ENCODE data around the gene SLC17A2. TPM values are rescaled to one million over a fixed set of nuclear protein-coding genes. Genes with fewer than 3 reads are reported as not detected.
A peak's percentile ranks its signal among the peaks of the same experiment; 100 is the strongest.

Gene SLC17A2
- total and polyA plus RNA-seq, 2 of the 13 experiments (the other 11 are each of a cell fraction or from before 2014, with no cell fraction given) = 11.2 to 32.4 TPM

GRCh38 chr6:25962149-25963127, 31.9 kb upstream of the SLC17A2 start, which contains the start of gene TRIM38 (continued):
- no peak for TF ChIP-seq ZNF121 (CRISPR knock-in tag; IDR thresholded peaks at IDR 0.05)
- TF ChIP-seq PRPF4 (IDR thresholded peaks at IDR 0.05; ENCODE audit: low read depth, low read length, poor library complexity, severe bottlenecking) = no peak
- no peak for TF ChIP-seq MLLT10 (CRISPR knock-in tag; IDR thresholded peaks at IDR 0.05)
- no peak for TF ChIP-seq HOXA3 (CRISPR knock-in tag; IDR thresholded peaks at IDR 0.05)
- TF ChIP-seq ZSCAN30 (CRISPR knock-in tag; IDR thresholded peaks at IDR 0.05) = no peak
- TF ChIP-seq ZFAT (CRISPR knock-in tag; conservative IDR thresholded peaks at IDR 0.05) = no peak
- no peak for TF ChIP-seq KDM3A (CRISPR knock-in tag; IDR thresholded peaks at IDR 0.05; ENCODE audit: low read depth)
- TF ChIP-seq MZF1 (CRISPR knock-in tag; IDR thresholded peaks at IDR 0.05; ENCODE audit: borderline replicate concordance) = no peak
- TF ChIP-seq KLF6 (CRISPR knock-in tag; IDR thresholded peaks at IDR 0.05) = 0 out of 2 replicates have a peak, but pooled peaks have one; percentile 24
- TF ChIP-seq MATR3 (CRISPR knock-in tag; IDR thresholded peaks at IDR 0.05) = no peak
- no peak for TF ChIP-seq ATF5 (CRISPR knock-in tag; IDR thresholded peaks at IDR 0.05; ENCODE audit: low read depth)
- no peak for TF ChIP-seq GATA4 (IDR thresholded peaks at IDR 0.05; ENCODE audit: borderline replicate concordance, low read depth)
- no peak for TF ChIP-seq EZH2 (conservative IDR thresholded peaks at IDR 0.05; ENCODE audit: low read depth, low read length)
- no peak; the same call in 1 of the 2 replicates for TF ChIP-seq NFIC (IDR thresholded peaks at IDR 0.05; ENCODE audit: low read length)
- TF ChIP-seq ZNF549 (CRISPR knock-in tag; IDR thresholded peaks at IDR 0.05) = no peak
- no peak for TF ChIP-seq ZFP62 (CRISPR knock-in tag; IDR thresholded peaks at IDR 0.05)
- no peak for TF ChIP-seq NFKB2 (CRISPR knock-in tag; IDR thresholded peaks at IDR 0.05; ENCODE audit: borderline replicate concordance)
- TF ChIP-seq SMAD9 (CRISPR knock-in tag; IDR thresholded peaks at IDR 0.05) = 0 out of 2 replicates have a peak, but pooled peaks have one; percentile 80
- peak; percentile 18; the same call in 1 of the 2 replicates for TF ChIP-seq ZNF547 (CRISPR knock-in tag; IDR thresholded peaks at IDR 0.05)
- TF ChIP-seq TMF1 (CRISPR knock-in tag; IDR thresholded peaks at IDR 0.05; ENCODE audit: low read depth) = no peak
- TF ChIP-seq ZBTB49 (CRISPR knock-in tag; IDR thresholded peaks at IDR 0.05; ENCODE audit: borderline replicate concordance) = no peak
- no peak for TF ChIP-seq ZFP36L2 (CRISPR knock-in tag; IDR thresholded peaks at IDR 0.05)
- no peak for TF ChIP-seq AGO2 (optimal IDR thresholded peaks at IDR 0.05; ENCODE audit: low read depth, low read length)
- TF ChIP-seq NFYB (CRISPR knock-in tag; IDR thresholded peaks at IDR 0.05) = no peak
- no peak for TF ChIP-seq KDM6A (CRISPR knock-in tag; IDR thresholded peaks at IDR 0.05; ENCODE audit: low read depth)
- TF ChIP-seq ZNF446 (CRISPR knock-in tag; IDR thresholded peaks at IDR 0.05) = no peak
- peak; percentile 23; the same call in 1 of the 2 replicates for TF ChIP-seq CEBPG (CRISPR knock-in tag; IDR thresholded peaks at IDR 0.05)
- TF ChIP-seq ZNF280B (CRISPR knock-in tag; IDR thresholded peaks at IDR 0.05; ENCODE audit: borderline replicate concordance) = no peak
- no peak for TF ChIP-seq JUND (CRISPR knock-in tag; IDR thresholded peaks at IDR 0.05)
